Fibroblast of lung (primary cell): ENCODE results near the gene AGAP2. TPM values are rescaled to one million over a fixed set of nuclear protein-coding genes. Genes with fewer than 3 reads are reported as not detected.
A peak's percentile ranks its signal among the peaks of the same experiment; 100 is the strongest.

Experiments used
- DNase-seq, 2 donors: peaks; one replicate each; pipeline versions ENCODE4 v3.0.0 to v3.0.0-alpha.2; 2010; ENCODE audit warnings: low read depth in 2 of 2
- H2AFZ ChIP-seq: 2 replicates; pipeline ENCODE4 v1.5.1; 2012; ENCODE audit warnings: low read length, control low read depth, inconsistent platforms
- H3K27ac ChIP-seq: 2 replicates; pipeline ENCODE4 v1.5.1; 2011; ENCODE audit warnings: low read length, control low read depth; ENCODE audit not compliant: insufficient read depth
- H3K27me3 ChIP-seq: 2 replicates; pipeline ENCODE4 v1.5.1; 2011; ENCODE audit warnings: mild to moderate bottlenecking, low read length; ENCODE audit not compliant: control insufficient read depth, insufficient read depth
- H3K36me3 ChIP-seq: 2 replicates; pipeline ENCODE4 v1.5.1; 2011; ENCODE audit warnings: low read length; ENCODE audit not compliant: control insufficient read depth, insufficient read depth
- H3K4me1 ChIP-seq: 2 replicates; pipeline ENCODE4 v1.5.1; 2011; ENCODE audit warnings: low read length; ENCODE audit not compliant: control insufficient read depth, insufficient read depth; ENCODE audit errors: extremely low read depth
- H3K4me2 ChIP-seq: 2 replicates; pipeline ENCODE4 v1.5.1; 2011; ENCODE audit warnings: low read length, control low read depth; ENCODE audit not compliant: insufficient read depth; ENCODE audit errors: extremely low read depth
- H3K4me3 ChIP-seq, 4 experiments: fragments of 200-600 bp in 1 of 4; sonication (generic) in 1 of 4; replicated peaks in 1 of 4; 2 replicates each; pipeline ENCODE4 v1.5.1; 2011 to 2016; ENCODE audit warnings: low read length in 4 of 4, low read depth in 3 of 4, mild to moderate bottlenecking in 3 of 4, control low read depth in 2 of 4, inconsistent platforms in 1 of 4, mixed read lengths in 1 of 4; ENCODE audit not compliant: insufficient read depth in 1 of 4; ENCODE audit errors: control extremely low read depth in 1 of 4
- H3K79me2 ChIP-seq: 2 replicates; pipeline ENCODE4 v1.5.1; 2012; ENCODE audit warnings: mild to moderate bottlenecking, low read length, inconsistent platforms; ENCODE audit not compliant: control insufficient read depth, insufficient read depth
- H3K9ac ChIP-seq: 2 replicates; pipeline ENCODE4 v1.5.1; 2011; ENCODE audit warnings: mild to moderate bottlenecking, low read length, control low read depth; ENCODE audit not compliant: insufficient read depth
- H3K9me3 ChIP-seq: 2 replicates; pipeline ENCODE4 v1.5.1; 2012; ENCODE audit warnings: low read depth, low read length; ENCODE audit not compliant: control insufficient read depth, insufficient read depth
- H4K20me1 ChIP-seq: 2 replicates; pipeline ENCODE4 v1.5.1; 2011; ENCODE audit warnings: low read length; ENCODE audit not compliant: control insufficient read depth, insufficient read depth; ENCODE audit errors: extremely low read depth
- CTCF ChIP-seq, 2 donors: IDR thresholded peaks in 1 of 2; conservative IDR thresholded peaks in 1 of 2; 1 replicate in 1 of 2; 2 replicates in 1 of 2; pipeline ENCODE4 v1.5.1; 2011 to 2012; ENCODE audit warnings: low read length in 2 of 2, control low read depth in 1 of 2, inconsistent platforms in 1 of 2, low read depth in 1 of 2, mild to moderate bottlenecking in 1 of 2
- EZH2 ChIP-seq: IDR thresholded peaks from 2 replicates; pipeline ENCODE4 v1.5.1; 2012; ENCODE audit warnings: low read length, control low read depth, mild to moderate bottlenecking; ENCODE audit errors: missing control alignments
- polyA minus RNA-seq: library from RNA; depleted of rRNA, polyadenylated mRNA; stranded (reverse); fragments of >200 nt; gene quantifications from 2 replicates; pipeline ENCODE4 v1.2.3, GENCODE V29; 2011; ENCODE audit warnings: low replicate concordance
- polyA plus RNA-seq, 2 donors: library from polyadenylated mRNA; depleted of rRNA in 1 of 2; stranded (reverse) in 1 of 2; unstranded in 1 of 2; fragments of >200 nt; gene quantifications; 2 replicates each; pipeline ENCODE4 v1.2.1, GENCODE V29; 2011 to 2012; ENCODE audit warnings: missing spikeins in 1 of 2
- total RNA-seq: library from RNA; depleted of rRNA; stranded (reverse); fragments of >200 nt; gene quantifications from 2 replicates; pipeline ENCODE4 v1.2.1, GENCODE V29; 2014

AGAP2 gene
- under 0.01 and 0.17 TPM in 2 replicates for total RNA-seq
- polyA plus RNA-seq, result 0.02 and 0.05 TPM in 2 replicates
- polyA plus RNA-seq (2012), result 0.08 and 0.20 TPM in 2 replicates
- polyA minus RNA-seq, result 0.35 TPM in 1 of 2 replicates, not detected in the other

- peak in 1 of 2 donors; percentile 27 for DNase-seq
- H3K27ac ChIP-seq, result no peak within 1 kb of the TSS
- peaks cover 71% of the 10 kb centered on the region for H3K27me3 ChIP-seq
- peaks cover 3% of the 10 kb centered on the region for H3K4me1 ChIP-seq
- no peaks in the 10 kb centered on the region for H3K36me3 ChIP-seq
- H3K4me3 ChIP-seq, result peak within 1 kb of the TSS in 1 of 4 experiments; percentile 36
- H3K79me2 ChIP-seq, result no peaks in the 10 kb centered on the region
- H3K4me2 ChIP-seq, result peak within 1 kb of the TSS; percentile 37
- no peak within 1 kb of the TSS for H2AFZ ChIP-seq
- TF ChIP-seq EZH2, result peak; percentile 96
- no peak for TF ChIP-seq CTCF (conservative IDR thresholded peaks at IDR 0.05 in 1 of 2, IDR thresholded peaks at IDR 0.05 in 1 of 2; ENCODE audit: low read depth in 1 of 2, low read length in 2 of 2)
- no peaks in the 10 kb centered on the region for H4K20me1 ChIP-seq
- no peaks in the 10 kb centered on the region for H3K9me3 ChIP-seq
- peak within 1 kb of the TSS; percentile 32 for H3K9ac ChIP-seq
Observed at GRCh38 chr12:57738661-57739237, at the start of gene AGAP2. AGAP2 (minus strand) TSS chr12:57738742; CDS start chr12:57738246, 496 bp downstream.

GRCh38 chr12:57783861-57784260, 45.3 kb upstream of the AGAP2 start:
- Histone ChIP-seq H3K9me3 (no peaks in the 10 kb centered on the region), H3K27ac (no peak overlapping the region), H3K4me1 (no peaks in the 10 kb centered on the region), H3K36me3 (peaks cover 3% of the 10 kb centered on the region), H3K9ac (no peak overlapping the region), H3K4me2 (no peak overlapping the region), H3K27me3 (no peaks in the 10 kb centered on the region), H4K20me1 (no peaks in the 10 kb centered on the region), H3K79me2 (peaks cover 16% of the 10 kb centered on the region), H2AFZ (no peak overlapping the region), H3K4me3 (peak overlapping the region in 1 of 4 experiments; percentile 100)
- TF ChIP-seq EZH2 (no peak), CTCF (conservative IDR thresholded peaks at IDR 0.05 in 1 of 2, IDR thresholded peaks at IDR 0.05 in 1 of 2; ENCODE audit: low read depth in 1 of 2, low read length in 2 of 2) (no peak)
- no peak for DNase-seq

- Histone ChIP-seq H3K36me3 (peaks cover 3% of the 10 kb centered on the region), H3K4me1 (no peaks in the 10 kb centered on the region), H3K79me2 (peaks cover 16% of the 10 kb centered on the region), H3K4me3 (peak overlapping the region; percentile 91 to 100 (median 93)), H3K27ac (peak overlapping the region; percentile 64), H3K27me3 (no peaks in the 10 kb centered on the region), H3K9me3 (no peaks in the 10 kb centered on the region), H3K4me2 (peak overlapping the region; percentile 99), H3K9ac (peak overlapping the region; percentile 72), H4K20me1 (no peaks in the 10 kb centered on the region), H2AFZ (no peak overlapping the region)
- DNase-seq, result no peak
- TF ChIP-seq CTCF (conservative IDR thresholded peaks at IDR 0.05 in 1 of 2, IDR thresholded peaks at IDR 0.05 in 1 of 2; ENCODE audit: low read depth in 1 of 2, low read length in 2 of 2) (no peak), EZH2 (no peak)
Observed at GRCh38 chr12:57783466-57783801, 44.9 kb upstream of the AGAP2 start.
